ENCODE results near the gene OR6S1. TPM values are rescaled to one million over a fixed set of nuclear protein-coding genes. Genes with fewer than 3 reads are reported as not detected.

The OR6S1 gene
- total and polyA plus RNA-seq, 2 of the 8 experiments (the other 6 are each of a cell fraction or from before 2014, with no cell fraction given): not detected

GRCh38 chr14:20676072-20676471 lies 34.6 kb upstream of the OR6S1 start:
- H3K4me1 ChIP-seq (replicated peaks in 1 of 4; ENCODE audit: control insufficient read depth in 3 of 4, insufficient read depth in 4 of 4, low read length in 3 of 4): peaks cover 0 to 9% (median 4%) of the 10 kb centered on the region in 4 experiments; a peak in 5 of 7 replicates
- no peak for TF ChIP-seq SP1 (IDR thresholded peaks at IDR 0.05; ENCODE audit: low read depth, low read length)
- no peak for TF ChIP-seq KDM1A (IDR thresholded peaks at IDR 0.05; ENCODE audit: borderline replicate concordance, low read length)
- no peak for TF ChIP-seq RXRA (IDR thresholded peaks at IDR 0.05; ENCODE audit: insufficient read depth, low read depth, low read length)
- TF ChIP-seq JUN (IDR thresholded peaks at IDR 0.05; ENCODE audit: low read depth, low read length): no peak
- TF ChIP-seq, protein P1, sequence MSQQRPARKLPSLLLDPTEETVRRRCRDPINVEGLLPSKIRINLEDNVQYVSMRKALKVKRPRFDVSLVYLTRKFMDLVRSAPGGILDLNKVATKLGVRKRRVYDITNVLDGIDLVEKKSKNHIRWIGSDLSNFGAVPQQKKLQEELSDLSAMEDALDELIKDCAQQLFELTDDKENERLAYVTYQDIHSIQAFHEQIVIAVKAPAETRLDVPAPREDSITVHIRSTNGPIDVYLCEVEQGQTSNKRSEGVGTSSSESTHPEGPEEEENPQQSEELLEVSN (IDR thresholded peaks at IDR 0.05): no peak
- no peak for TF ChIP-seq FOSL1 (IDR thresholded peaks at IDR 0.05; ENCODE audit: insufficient read depth, low read depth, low read length)
- peaks cover 7% of the 10 kb centered on the region for H3K23me2 ChIP-seq (ENCODE audit: low read depth, low read length)
- H3K23ac ChIP-seq (ENCODE audit: insufficient read length): no peak overlapping the region
- no peaks in the 10 kb centered on the region for H3K36me3 ChIP-seq (ENCODE audit: control insufficient read depth in 2 of 4, insufficient read depth in 4 of 4, low read length in 3 of 4)
- H3K9ac ChIP-seq (replicated peaks in 1 of 4; ENCODE audit: extremely low read depth in 1 of 4, low read depth in 3 of 4, low read length in 3 of 4): no peak overlapping the region
- no peak overlapping the region for H3K14ac ChIP-seq (ENCODE audit: insufficient read length)
- H2AFZ ChIP-seq (ENCODE audit: low read length): peak overlapping the region; percentile 85
- POLR2A ChIA-PET (ENCODE audit: partially characterized antibody): no interaction called here
- no peak overlapping the region for H4K5ac ChIP-seq (ENCODE audit: insufficient read length, low read depth, low read length)
- H3K27me3 ChIP-seq (replicated peaks in 1 of 4; ENCODE audit: control insufficient read depth in 3 of 4, extremely low read depth in 1 of 4, insufficient read depth in 3 of 4, low read length in 3 of 4): no peaks in the 10 kb centered on the region
- H4K20me1 ChIP-seq (replicated peaks in 1 of 2; ENCODE audit: control insufficient read depth in 1 of 2, insufficient read depth in 2 of 2, low read length in 2 of 2): no peaks in the 10 kb centered on the region
- no peak overlapping the region for H2BK5ac ChIP-seq (ENCODE audit: low read depth, low read length)
- CTCF ChIA-PET (ENCODE audit: partially characterized antibody): interaction anchor here (0.6 to 16.7 kb wide), 8 partner anchors 8 to 210 kb away, joined by 3 to 282 read pairs (median 4); no protein-coding TSS in a partner anchor
- no peak overlapping the region for H3K4ac ChIP-seq (replicated peaks; ENCODE audit: insufficient read length, low read depth, low read length)
- H3K4me2 ChIP-seq (ENCODE audit: insufficient read depth in 1 of 2, low read depth in 2 of 2, low read length in 2 of 2): no peak overlapping the region
- H3K27ac ChIP-seq (ENCODE audit: low read depth, low read length): no peak overlapping the region
- no peak for FAIRE-seq
- no peak overlapping the region for H2BK15ac ChIP-seq (ENCODE audit: low read length)
- WGBS, 2 experiments (ENCODE audit: extremely low coverage in 1 of 2, insufficient coverage in 1 of 2, insufficient read length in 1 of 2, insufficient replicate concordance in 2 of 2, low coverage in 1 of 2, low lambda C conversion rate in 2 of 2, missing lambda C conversion rate in 1 of 2): 90% methylated on average over 2 of the region's 2 CpGs; no CpG with 5 or more reads in 1 of the 2 experiments
- no peak overlapping the region for H4K91ac ChIP-seq (replicated peaks; ENCODE audit: insufficient read length, low read length)
- H3K79me1 ChIP-seq (ENCODE audit: low read depth, low read length): no peaks in the 10 kb centered on the region
- no peak overlapping the region for H3K56ac ChIP-seq (replicated peaks; ENCODE audit: insufficient read length, low read depth, low read length)
- H2BK20ac ChIP-seq (ENCODE audit: low read length): no peak overlapping the region
- no peak overlapping the region for H4K8ac ChIP-seq (ENCODE audit: extremely low read depth, insufficient read depth, low read length)
- H3K9me3 ChIP-seq (ENCODE audit: insufficient read depth in 2 of 2, low read depth in 1 of 2, low read length in 1 of 2): no peaks in the 10 kb centered on the region
- H2AK5ac ChIP-seq (ENCODE audit: low read depth, low read length): no peak overlapping the region
- H3K4me3 ChIP-seq (ENCODE audit: extremely low read depth in 1 of 4, insufficient read depth in 2 of 4, low read depth in 3 of 4, low read length in 4 of 4): no peak overlapping the region
- no peak overlapping the region for H2BK120ac ChIP-seq (replicated peaks; ENCODE audit: low read depth, low read length)
- H2BK12ac ChIP-seq (ENCODE audit: low read depth, low read length): no peak overlapping the region
- no peak for DNase-seq (ENCODE audit: low read depth in 1 of 2, low spot score in 2 of 2)
- H3K79me2 ChIP-seq (ENCODE audit: control insufficient read depth in 1 of 2, insufficient read depth in 2 of 2, low read length in 2 of 2): no peaks in the 10 kb centered on the region
- no peak overlapping the region for H3K18ac ChIP-seq (ENCODE audit: extremely low read depth, low read length)
